Fibroblast of gingiva (primary cell): ENCODE measurements around the gene CDC42.
"Not testable (repeated sequence)": the region's sequence is repeated elsewhere in the genome, so short reads cannot be mapped to it uniquely, and the experiment has no call there.

Source experiments
- DNase-seq: peaks from one replicate; pipeline ENCODE4 v3.0.0-alpha.2; 2011; ENCODE audit warnings: low read depth

CDC42 gene

GRCh38 chr1:22075718-22076117 lies 23.2 kb downstream of the CDC42 start:
- DNase-seq: no peak

GRCh38 chr1:22076346-22076745 lies 23.8 kb downstream of the CDC42 start:
- DNase-seq: no peak

GRCh38 chr1:22077728-22078127 lies 25.2 kb downstream of the CDC42 start:
- DNase-seq: no peak

- no peak for DNase-seq
These were observed 25.6 kb downstream of the CDC42 start for GRCh38 chr1:22078133-22078532.

- no peak for DNase-seq
These were observed 27.7 kb downstream of the CDC42 start for GRCh38 chr1:22080191-22080590.

GRCh38 chr1:22088331-22088730 lies 35.8 kb downstream of the CDC42 start:
- DNase-seq: no peak

GRCh38 chr1:22089134-22089571 lies 36.6 kb downstream of the CDC42 start:
- no peak for DNase-seq

GRCh38 chr1:22089787-22090186 lies 37.3 kb downstream of the CDC42 start:
- no peak for DNase-seq

GRCh38 chr1:22090867-22091266 lies 38.4 kb downstream of the CDC42 start:
- DNase-seq: no peak

- DNase-seq: not testable (repeated sequence)
These were observed 39.7 kb downstream of the CDC42 start for GRCh38 chr1:22092026-22092768.

GRCh38 chr1:22093513-22093912 lies 41.0 kb downstream of the CDC42 start:
- no peak for DNase-seq

- DNase-seq: no peak
These were observed 43.5 kb downstream of the CDC42 start for GRCh38 chr1:22096036-22096435.

- no peak for DNase-seq
These were observed 44.0 kb downstream of the CDC42 start for GRCh38 chr1:22096463-22096862.

GRCh38 chr1:22098752-22099151 lies 46.2 kb downstream of the CDC42 start:
- no peak for DNase-seq

- DNase-seq: no peak
These were observed 47.7 kb downstream of the CDC42 start for GRCh38 chr1:22100168-22100567.

GRCh38 chr1:22101199-22101598 lies 48.7 kb downstream of the CDC42 start:
- no peak for DNase-seq

- no peak for DNase-seq
These were observed 49.5 kb downstream of the CDC42 start for GRCh38 chr1:22101995-22102394.

- DNase-seq: no peak
These were observed 50.2 kb downstream of the CDC42 start for GRCh38 chr1:22102746-22103145.

- no peak for DNase-seq
These were observed 51.6 kb downstream of the CDC42 start for GRCh38 chr1:22104094-22104493.

- no peak for DNase-seq
These were observed 52.4 kb downstream of the CDC42 start for GRCh38 chr1:22104865-22105437.

- DNase-seq: peak; percentile 48
These were observed 53.2 kb downstream of the CDC42 start for GRCh38 chr1:22105611-22106207.

GRCh38 chr1:22107126-22107525 lies 54.6 kb downstream of the CDC42 start:
- no peak for DNase-seq

GRCh38 chr1:22108339-22109105 lies 56.0 kb downstream of the CDC42 start:
- DNase-seq: no peak
